K562 (cell line): ENCODE measurements around the gene RCOR1. TPM values are rescaled to one million over a fixed set of nuclear protein-coding genes. Genes with fewer than 3 reads are reported as not detected.

Source experiments
- ATAC-seq: fragments of 200-7000 bp; cut with Tn5 transposase; 3 replicates; pipeline ENCODE4 v1.9.1; 2020; ENCODE audit warnings: moderate library complexity
- BruUV-seq: library from RNA; stranded (reverse); fragments of 400-500 nt; replicated peaks from 2 replicates; lab custom pipeline; 2021; lab: Mats Ljungman, UMichigan
- CTCF ChIA-PET: fragments of 300-600 bp; formaldehyde crosslinking; extraction: SDS; loops from one replicate; lab custom pipeline; 2021; ENCODE audit warnings: low intra/inter-chr PET ratio; lab: Yijun Ruan, JAX
- POLR2A ChIA-PET: fragments of 300-600, 350-650 bp; sonication (Branson Sonifier 250); formaldehyde crosslinking; extraction: SDS; loops from one replicate; lab custom pipeline; 2021; ENCODE audit warnings: antibody characterized with exemption, inconsistent platforms; lab: Yijun Ruan, JAX
- DNase-seq, 4 experiments: peaks; one replicate each; pipeline versions ENCODE4 v3.0.0 to v3.0.0-alpha.2; 2011 to 2018; ENCODE audit warnings: low spot score in 3 of 4, mixed read lengths in 3 of 4; ENCODE audit errors: extremely low read depth in 1 of 4
- FAIRE-seq: peaks from 2 replicates; lab custom pipeline; 2011; peaks lifted over from hg19 to GRCh38; lab: Jason Lieb, UNC
- H2AFZ ChIP-seq: 2 replicates; pipeline ENCODE4 v1.6.0; 2011; ENCODE audit warnings: low read depth, low read length, control low read depth, inconsistent platforms
- H3K27ac ChIP-seq: fragments of 200-600 bp; 3 replicates; pipeline ENCODE4 v1.8.0; 2011; ENCODE audit warnings: low read depth, mild to moderate bottlenecking, control low read depth, inconsistent platforms, low read length, moderate library complexity, mixed read lengths; ENCODE audit errors: extremely low read depth
- H3K27me3 ChIP-seq, 2 experiments: fragments of 300-600 bp in 1 of 2; 2 replicates in 1 of 2; 3 replicates in 1 of 2; pipeline versions ENCODE4 v1.6.0 to v1.8.0; 2011; ENCODE audit warnings: inconsistent platforms in 2 of 2, low read length in 2 of 2, mild to moderate bottlenecking in 1 of 2, mixed read lengths in 1 of 2, moderate library complexity in 1 of 2; ENCODE audit not compliant: control insufficient read depth in 2 of 2, insufficient read depth in 2 of 2
- H3K36me3 ChIP-seq: fragments of 300-600 bp; 3 replicates; pipeline ENCODE4 v1.8.0; 2011; ENCODE audit warnings: mild to moderate bottlenecking, low read length, inconsistent platforms; ENCODE audit not compliant: control insufficient read depth, insufficient read depth
- H3K4me1 ChIP-seq, 2 experiments: fragments of 200-600 bp in 1 of 2; replicated peaks in 1 of 2; 2 replicates in 1 of 2; 3 replicates in 1 of 2; pipeline versions ENCODE4 v1.5.1 to v1.8.0; 2011; ENCODE audit warnings: inconsistent platforms in 2 of 2, low read length in 2 of 2, mild to moderate bottlenecking in 1 of 2, mixed read lengths in 1 of 2, moderate library complexity in 1 of 2; ENCODE audit not compliant: control insufficient read depth in 2 of 2, insufficient read depth in 2 of 2
- H3K4me2 ChIP-seq: 2 replicates; pipeline ENCODE4 v1.6.1; 2011; ENCODE audit warnings: low read length, control low read depth, inconsistent platforms, mixed read lengths; ENCODE audit not compliant: insufficient read depth
- H3K4me3 ChIP-seq: fragments of 200-600 bp; sonication (generic), shearing (Covaris generic); 2 replicates; pipeline ENCODE4 v1.5.1; 2016; ENCODE audit warnings: control low read depth, inconsistent platforms
- H3K79me2 ChIP-seq: fragments of 200-600 bp; 3 replicates; pipeline ENCODE4 v1.8.0; 2011; ENCODE audit warnings: low read length, inconsistent platforms; ENCODE audit not compliant: control insufficient read depth, insufficient read depth
- H3K9ac ChIP-seq, 2 experiments: 2 replicates each; pipeline versions ENCODE4 v1.6.0 to v1.6.1; 2011; ENCODE audit warnings: low read depth in 2 of 2, low read length in 2 of 2, control low read depth in 1 of 2, inconsistent platforms in 1 of 2, mild to moderate bottlenecking in 1 of 2, mixed read lengths in 1 of 2; ENCODE audit not compliant: insufficient read depth in 1 of 2
- H3K9me1 ChIP-seq: one replicate; pipeline ENCODE4 v1.6.0; 2011; ENCODE audit warnings: inconsistent platforms, mild to moderate bottlenecking, low read length, moderate library complexity; ENCODE audit not compliant: control insufficient read depth, insufficient read depth
- H3K9me3 ChIP-seq: replicated peaks from 2 replicates; pipeline ENCODE4 v1.5.1; 2011; ENCODE audit warnings: low read depth, low read length, inconsistent platforms; ENCODE audit not compliant: control insufficient read depth, insufficient read depth
- H4K20me1 ChIP-seq: replicated peaks from 2 replicates; pipeline ENCODE4 v1.6.1; 2011; ENCODE audit warnings: low read length, inconsistent platforms, mixed read lengths; ENCODE audit not compliant: control insufficient read depth, insufficient read depth
- BHLHE40 ChIP-seq: IDR thresholded peaks from 2 replicates; pipeline ENCODE4 v1.6.1; 2011; ENCODE audit warnings: low read length, improper control_type of control experiment
- BRF1 ChIP-seq: IDR thresholded peaks from 3 replicates; pipeline ENCODE4 v1.6.1; 2011; ENCODE audit warnings: borderline replicate concordance, mild to moderate bottlenecking; ENCODE audit not compliant: insufficient read length; ENCODE audit errors: extremely low read depth
- GATAD2A ChIP-seq: fragments of 450-650 bp; IDR thresholded peaks from 2 replicates; pipeline ENCODE4 v1.6.1; 2017
- GTF2E2 ChIP-seq: fragments of 200-800 bp; sonication (Bioruptor generic); IDR thresholded peaks from 2 replicates; pipeline ENCODE4 v1.6.1; 2016; ENCODE audit warnings: missing genetic modification characterization, missing compliant biosample characterization
- PBX2 ChIP-seq, 2 experiments: IDR thresholded peaks in 1 of 2; conservative IDR thresholded peaks in 1 of 2; 2 replicates each; pipeline ENCODE4 v1.6.1; 2016; ENCODE audit warnings: low read depth in 2 of 2, mild to moderate bottlenecking in 1 of 2, missing compliant biosample characterization in 1 of 2, missing genetic modification characterization in 1 of 2, moderate library complexity in 1 of 2
- POLR2AphosphoS2 ChIP-seq: IDR thresholded peaks from 2 replicates; pipeline ENCODE4 v1.6.1; 2012; ENCODE audit warnings: low read length, improper control_type of control experiment
- SAFB2 ChIP-seq: fragments of 200-400 bp; formaldehyde crosslinking; IDR thresholded peaks from 2 replicates; pipeline ENCODE4 v1.6.1; 2018; ENCODE audit warnings: borderline replicate concordance, low read length, low read depth, moderate library complexity; ENCODE audit not compliant: severe bottlenecking
- SAP30 ChIP-seq: fragments of 200-600 bp; sonication (generic); IDR thresholded peaks from 2 replicates; pipeline ENCODE4 v1.6.1; 2012; ENCODE audit warnings: borderline replicate concordance, low read depth, mild to moderate bottlenecking, moderate library complexity, low read length, control low read depth, inconsistent platforms; ENCODE audit not compliant: insufficient read depth, poor library complexity, severe bottlenecking
- TGIF2 ChIP-seq: sonication (generic); formaldehyde crosslinking; IDR thresholded peaks from 2 replicates; pipeline ENCODE4 v1.8.1; 2022; ENCODE audit warnings: mild to moderate bottlenecking, missing genetic modification reagents, moderate library complexity
- TOE1 ChIP-seq, 2 experiments: fragments of 450-650 bp in 1 of 2; sonication (generic) in 1 of 2; formaldehyde crosslinking in 1 of 2; IDR thresholded peaks; 2 replicates each; pipeline versions ENCODE4 v1.7.1 to v1.8.0; 2016 to 2022; ENCODE audit warnings: borderline replicate concordance in 2 of 2, mild to moderate bottlenecking in 2 of 2, antibody characterized with exemption in 1 of 2, inconsistent platforms in 1 of 2, low read depth in 1 of 2, missing genetic modification reagents in 1 of 2, moderate library complexity in 1 of 2
- ZBTB12 ChIP-seq: fragments of 250-450 bp; sonication (Bioruptor Pico); IDR thresholded peaks from 2 replicates; pipeline ENCODE4 v1.4.0; 2020
- ZNF398 ChIP-seq: fragments of 250-450 bp; sonication (Bioruptor Pico); IDR thresholded peaks from 2 replicates; pipeline ENCODE4 v1.8.0; 2021; ENCODE audit warnings: moderate library complexity, mild to moderate bottlenecking, inconsistent platforms
- WGBS: fragments of 100-300 bp; shearing (Covaris generic); methylation state at CpG from one replicate; pipeline ENCODE4 v1.1.6; 2016; ENCODE audit warnings: low coverage, mixed read lengths; ENCODE audit not compliant: insufficient coverage; ENCODE audit errors: missing lambda C conversion rate; 5-methylcytosine and 5-hydroxymethylcytosine counted together
- in situ Hi-C: fragments of 300-500 bp; cut with MboI; formaldehyde crosslinking; loops from 4 replicates; pipeline ENCODE4 v1.15.0; 2018; ENCODE audit warnings: inconsistent platforms, mixed read lengths
- intact Hi-C: fragments of 100-400 bp; cut with micrococcal nuclease; formaldehyde crosslinking; loops from 2 replicates; pipeline ENCODE4 v1.14.2; 2022
- polyA plus RNA-seq, 8 experiments: library from polyadenylated mRNA; depleted of rRNA in 4 of 8; stranded (reverse) in 5 of 8; unstranded in 3 of 8; fragments of >200 nt; fragmentation: Nextera tagmentation in 2 of 8; fragmentation: Illumina TruSeq in 1 of 8; extraction: Ambion mirVana in 2 of 8; extraction: Trizol in 1 of 8; gene quantifications; 2 replicates each; pipeline versions ENCODE4 v1.2.1 to v1.2.3, GENCODE V29; 2011 to 2014; ENCODE audit warnings: inconsistent platforms in 1 of 8, missing spikeins in 1 of 8
- total RNA-seq, 7 experiments: library from RNA; depleted of rRNA in 6 of 7; stranded (reverse); fragments of >200 nt in 6 of 7; fragmentation: Illumina TruSeq in 2 of 7; extraction: Trizol in 2 of 7; gene quantifications; 2 replicates each; pipeline versions ENCODE4 v1.2.1 to v1.2.3, GENCODE V29; 2011 to 2021; ENCODE audit warnings: low replicate concordance in 1 of 7

The RCOR1 gene
- total and polyA plus RNA-seq, 9 of the 15 experiments (the other 6 are each of a cell fraction or from before 2014, with no cell fraction given), result 8.5 to 47.9 (median 20.9) TPM

GRCh38 chr14:102779084-102779462 lies 186.6 kb downstream of the RCOR1 start:
- DNase-seq, result no peak
- WGBS, result 4% methylated on average over 3 of the region's 4 CpGs
- FAIRE-seq, result no peak
- peaks cover 7% of the 10 kb centered on the region; the same call in 2 of the 3 replicates for H3K36me3 ChIP-seq
- ATAC-seq, result no peak
- no peaks in the 10 kb centered on the region for H3K9me1 ChIP-seq
- peak overlapping the region; percentile 90 for H3K4me2 ChIP-seq
- H3K79me2 ChIP-seq, result peaks cover 59% of the 10 kb centered on the region
- no peak overlapping the region for H3K27ac ChIP-seq
- BruUV-seq, result no TSS peak
- intact Hi-C loops, result loop anchor here (5.0 kb wide), 2 partner anchors 87 to 257 kb away; no protein-coding TSS in a partner anchor
- H3K9ac ChIP-seq, result peak overlapping the region in 1 of 2 experiments; percentile 85; a peak in 3 of 4 replicates
- H3K27me3 ChIP-seq, result no peaks in the 10 kb centered on the region
- no peak overlapping the region for H2AFZ ChIP-seq
- H3K9me3 ChIP-seq, result no peaks in the 10 kb centered on the region
- 0 out of 2 replicates have a peak, but pooled peaks cover 3% of the 10 kb centered on the region for H4K20me1 ChIP-seq
- peak overlapping the region; percentile 78 for H3K4me3 ChIP-seq
- ChIA-PET POLR2A (no interaction called here), CTCF (no interaction called here)
- peaks cover 11 to 18% of the 10 kb centered on the region in 2 experiments; a peak in 4 of 5 replicates for H3K4me1 ChIP-seq
- in situ Hi-C loops, result no loop called here
- no peak for TF ChIP-seq ZNF398 (CRISPR knock-in tag)
- no peak for TF ChIP-seq TOE1 (IDR thresholded peaks at IDR 0.05; ENCODE audit: borderline replicate concordance)
- no peak for TF ChIP-seq TOE1 (CRISPR knock-in tag; IDR thresholded peaks at IDR 0.05; ENCODE audit: borderline replicate concordance, low read depth)
- no peak for TF ChIP-seq ZBTB12 (CRISPR knock-in tag)
- no peak for TF ChIP-seq PBX2 (CRISPR knock-in tag; IDR thresholded peaks at IDR 0.05; ENCODE audit: low read depth)
- TF ChIP-seq PBX2 (tag; conservative IDR thresholded peaks at IDR 0.05; ENCODE audit: low read depth), result no peak
- TF ChIP-seq TGIF2 (CRISPR knock-in tag), result no peak
- TF ChIP-seq SAP30, result no peak
- no peak for TF ChIP-seq GATAD2A
- TF ChIP-seq POLR2AphosphoS2, result no peak
- TF ChIP-seq BHLHE40, result no peak
- no peak for TF ChIP-seq SAFB2
- TF ChIP-seq BRF1, result no peak
- no peak for TF ChIP-seq GTF2E2 (tag)
